ENCODE data around the gene ZACN. TPM values are rescaled to one million over a fixed set of nuclear protein-coding genes. Genes with fewer than 3 reads are reported as not detected.

The ZACN gene
- total and polyA plus RNA-seq, 4 experiments from 2014 or later: 0.35 to 1.0 TPM; not detected in 2

- Histone ChIP-seq H3K27ac (ENCODE audit: low read depth, low read length) (no peak overlapping the region), H3K4me3 (ENCODE audit: low read length in 2 of 2) (no peak overlapping the region), H3K36me3 (ENCODE audit: insufficient read depth, low read length) (no peaks in the 10 kb centered on the region), H3K4me1 (ENCODE audit: insufficient read depth, low read length) (peaks cover 10% of the 10 kb centered on the region), H3K27me3 (ENCODE audit: insufficient read depth, low read length) (no peaks in the 10 kb centered on the region), H3K9me3 (ENCODE audit: control insufficient read depth in 1 of 2, low read length in 2 of 2) (no peaks in the 10 kb centered on the region)
- Mint-ChIP-seq H3K4me1 (peaks cover 4 to 12% (median 9%) of the 10 kb centered on the region in 4 donors), H3K27ac (peak overlapping the region in 4 of 7 donors; percentile 29 to 60 (median 45)), H3K36me3 (no peaks in the 10 kb centered on the region), H3K4me3 (peak overlapping the region in 1 of 8 donors; percentile 28), H3K9me3 (no peaks in the 10 kb centered on the region), H3K27me3 (no peaks in the 10 kb centered on the region)
- intact Hi-C loops (cut with micrococcal nuclease): loop anchor here (5.0 kb wide), 1 partner anchor 112 kb away; no protein-coding TSS in a partner anchor
- CTCF ChIA-PET (ENCODE audit: partially characterized antibody): interaction anchor here (0.7 to 11.2 kb wide), 18 partner anchors 9 to 392 kb away, joined by 3 to 232 read pairs (median 4); partner anchors contain the start of gene RNF157
- POLR2A ChIA-PET (ENCODE audit: partially characterized antibody): interaction anchor here (0.6 to 7.9 kb wide), 9 partner anchors 17 to 165 kb away, joined by 3 to 108 read pairs (median 5); partner anchors contain the start of genes FOXJ1 and UBALD2
- no peak for DNase-seq
Measured at GRCh38 chr17:76123749-76124581, 45.0 kb downstream of the ZACN start.

GRCh38 chr17:76124582-76125390 is 45.8 kb downstream of the ZACN start:
- no peak overlapping the region for H3K27ac Mint-ChIP-seq
- ChIA-PET CTCF (ENCODE audit: partially characterized antibody) (interaction anchor here (0.9 to 11.2 kb wide), 17 partner anchors 10 to 155 kb away, joined by 3 to 232 read pairs (median 5); no protein-coding TSS in a partner anchor), POLR2A (ENCODE audit: partially characterized antibody) (interaction anchor here (0.6 to 7.9 kb wide), 11 partner anchors 9 to 164 kb away, joined by 3 to 108 read pairs (median 7); partner anchors contain the start of genes FOXJ1 and UBALD2)
- Histone ChIP-seq H3K36me3 (ENCODE audit: insufficient read depth, low read length) (no peaks in the 10 kb centered on the region), H3K4me1 (ENCODE audit: insufficient read depth, low read length) (peaks cover 10% of the 10 kb centered on the region), H3K27ac (ENCODE audit: low read depth, low read length) (no peak overlapping the region), H3K27me3 (ENCODE audit: insufficient read depth, low read length) (no peaks in the 10 kb centered on the region), H3K9me3 (ENCODE audit: control insufficient read depth in 1 of 2, low read length in 2 of 2) (no peaks in the 10 kb centered on the region), H3K4me3 (ENCODE audit: low read length in 2 of 2) (no peak overlapping the region)
- H3K27me3 Mint-ChIP-seq: no peaks in the 10 kb centered on the region
- H3K4me1 Mint-ChIP-seq: peaks cover 4 to 12% (median 9%) of the 10 kb centered on the region in 4 donors
- H3K4me3 Mint-ChIP-seq: no peak overlapping the region
- DNase-seq: no peak
- no peaks in the 10 kb centered on the region for H3K36me3 Mint-ChIP-seq
- H3K9me3 Mint-ChIP-seq: no peaks in the 10 kb centered on the region
- intact Hi-C loops (cut with micrococcal nuclease): loop anchor here (5.0 kb wide), 1 partner anchor 112 kb away; no protein-coding TSS in a partner anchor

- POLR2A ChIA-PET (ENCODE audit: partially characterized antibody): interaction anchor here (0.9 to 2.3 kb wide), 9 partner anchors 10 to 147 kb away, joined by 3 to 13 read pairs (median 7); partner anchors contain the start of genes FOXJ1 and UBALD2
- Mint-ChIP-seq H3K27me3 (no peaks in the 10 kb centered on the region), H3K27ac (no peak overlapping the region), H3K9me3 (no peaks in the 10 kb centered on the region), H3K4me1 (peaks cover 4 to 12% (median 9%) of the 10 kb centered on the region in 4 donors), H3K36me3 (no peaks in the 10 kb centered on the region), H3K4me3 (no peak overlapping the region)
- Histone ChIP-seq H3K27ac (ENCODE audit: low read depth, low read length) (no peak overlapping the region), H3K36me3 (ENCODE audit: insufficient read depth, low read length) (no peaks in the 10 kb centered on the region), H3K27me3 (ENCODE audit: insufficient read depth, low read length) (no peaks in the 10 kb centered on the region), H3K4me1 (ENCODE audit: insufficient read depth, low read length) (peaks cover 10% of the 10 kb centered on the region), H3K9me3 (ENCODE audit: control insufficient read depth in 1 of 2, low read length in 2 of 2) (no peaks in the 10 kb centered on the region), H3K4me3 (ENCODE audit: low read length in 2 of 2) (no peak overlapping the region)
- intact Hi-C loops (cut with micrococcal nuclease): no loop called here
- CTCF ChIA-PET (ENCODE audit: partially characterized antibody): interaction anchor here (0.9 to 11.2 kb wide), 11 partner anchors 20 to 158 kb away, joined by 3 to 232 read pairs (median 7); no protein-coding TSS in a partner anchor
- no peak for DNase-seq
Measured at GRCh38 chr17:76125391-76125675, 46.4 kb downstream of the ZACN start.

- Histone ChIP-seq H3K27ac (ENCODE audit: low read depth, low read length) (no peak overlapping the region), H3K27me3 (ENCODE audit: insufficient read depth, low read length) (no peaks in the 10 kb centered on the region), H3K4me1 (ENCODE audit: insufficient read depth, low read length) (peaks cover 10% of the 10 kb centered on the region), H3K4me3 (ENCODE audit: low read length in 2 of 2) (no peak overlapping the region), H3K9me3 (ENCODE audit: control insufficient read depth in 1 of 2, low read length in 2 of 2) (no peaks in the 10 kb centered on the region), H3K36me3 (ENCODE audit: insufficient read depth, low read length) (no peaks in the 10 kb centered on the region)
- Mint-ChIP-seq H3K9me3 (no peaks in the 10 kb centered on the region), H3K27me3 (no peaks in the 10 kb centered on the region), H3K4me1 (peaks cover 4 to 8% (median 8%) of the 10 kb centered on the region in 4 donors), H3K4me3 (no peak overlapping the region), H3K36me3 (no peaks in the 10 kb centered on the region), H3K27ac (peak overlapping the region in 1 of 7 donors; percentile 75)
- ChIA-PET POLR2A (ENCODE audit: partially characterized antibody) (interaction anchor here (0.6 to 2.3 kb wide), 12 partner anchors 10 to 255 kb away, joined by 3 to 13 read pairs (median 5); partner anchors contain the start of genes FOXJ1 and UBALD2), CTCF (ENCODE audit: partially characterized antibody) (interaction anchor here (0.6 to 11.2 kb wide), 17 partner anchors 16 to 172 kb away, joined by 3 to 232 read pairs (median 4); no protein-coding TSS in a partner anchor)
- DNase-seq: no peak
- intact Hi-C loops (cut with micrococcal nuclease): no loop called here
Measured at GRCh38 chr17:76125922-76126321, 46.9 kb downstream of the ZACN start.

- no peaks in the 10 kb centered on the region for H3K36me3 Mint-ChIP-seq
- intact Hi-C loops (cut with micrococcal nuclease): no loop called here
- CTCF ChIA-PET (ENCODE audit: partially characterized antibody): interaction anchor here (0.7 to 1.6 kb wide), 4 partner anchors 108 to 365 kb away, joined by 3 to 7 read pairs (median 3); no protein-coding TSS in a partner anchor
- no peak overlapping the region for H3K27ac Mint-ChIP-seq
- H3K4me3 Mint-ChIP-seq: no peak overlapping the region
- Histone ChIP-seq H3K36me3 (ENCODE audit: insufficient read depth, low read length) (no peaks in the 10 kb centered on the region), H3K27ac (ENCODE audit: low read depth, low read length) (no peak overlapping the region), H3K4me1 (ENCODE audit: insufficient read depth, low read length) (peaks cover 11% of the 10 kb centered on the region), H3K4me3 (ENCODE audit: low read length in 2 of 2) (no peak overlapping the region), H3K27me3 (ENCODE audit: insufficient read depth, low read length) (no peaks in the 10 kb centered on the region), H3K9me3 (ENCODE audit: control insufficient read depth in 1 of 2, low read length in 2 of 2) (no peaks in the 10 kb centered on the region)
- no peak for DNase-seq
- POLR2A ChIA-PET (ENCODE audit: partially characterized antibody): interaction anchor here (1.1 kb wide), 1 partner anchor 15 kb away, joined by 3 read pairs; no protein-coding TSS in a partner anchor
- peaks cover 6 to 17% (median 14%) of the 10 kb centered on the region in 4 donors for H3K4me1 Mint-ChIP-seq
- H3K9me3 Mint-ChIP-seq: no peaks in the 10 kb centered on the region
- H3K27me3 Mint-ChIP-seq: no peaks in the 10 kb centered on the region
Measured at GRCh38 chr17:76130473-76130872, 51.5 kb downstream of the ZACN start.

GRCh38 chr17:76131051-76131691 is 52.2 kb downstream of the ZACN start:
- peaks cover 6 to 15% (median 13%) of the 10 kb centered on the region in 4 donors for H3K4me1 Mint-ChIP-seq
- no peaks in the 10 kb centered on the region for H3K27me3 ChIP-seq (ENCODE audit: insufficient read depth, low read length)
- peaks cover 14% of the 10 kb centered on the region for H3K4me1 ChIP-seq (ENCODE audit: insufficient read depth, low read length)
- H3K4me3 Mint-ChIP-seq: no peak overlapping the region
- ChIA-PET CTCF (ENCODE audit: partially characterized antibody) (interaction anchor here (1.6 kb wide), 1 partner anchor 149 kb away, joined by 7 read pairs; no protein-coding TSS in a partner anchor), POLR2A (ENCODE audit: partially characterized antibody) (no interaction called here)
- no peaks in the 10 kb centered on the region for H3K36me3 Mint-ChIP-seq
- no peak overlapping the region for H3K4me3 ChIP-seq (ENCODE audit: low read length in 2 of 2)
- DNase-seq: no peak
- no peaks in the 10 kb centered on the region for H3K9me3 Mint-ChIP-seq
- no peaks in the 10 kb centered on the region for H3K9me3 ChIP-seq (ENCODE audit: control insufficient read depth in 1 of 2, low read length in 2 of 2)
- H3K27ac ChIP-seq (ENCODE audit: low read depth, low read length): no peak overlapping the region
- no peak overlapping the region for H3K27ac Mint-ChIP-seq
- no peaks in the 10 kb centered on the region for H3K36me3 ChIP-seq (ENCODE audit: insufficient read depth, low read length)
- intact Hi-C loops (cut with micrococcal nuclease): no loop called here
- no peaks in the 10 kb centered on the region for H3K27me3 Mint-ChIP-seq

All from CD4-positive, alpha-beta memory T cell (primary cell).